ENCODE data around the gene CARD11.

- TF ChIP-seq, protein P1, sequence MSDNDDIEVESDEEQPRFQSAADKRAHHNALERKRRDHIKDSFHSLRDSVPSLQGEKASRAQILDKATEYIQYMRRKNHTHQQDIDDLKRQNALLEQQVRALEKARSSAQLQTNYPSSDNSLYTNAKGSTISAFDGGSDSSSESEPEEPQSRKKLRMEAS (IDR thresholded peaks at IDR 0.05) = no peak
- TF ChIP-seq POLR2A (IDR thresholded peaks at IDR 0.05; ENCODE audit: borderline replicate concordance, extremely low read depth, insufficient read depth, insufficient read length) (no peak), POLR2AphosphoS5 (IDR thresholded peaks at IDR 0.05; ENCODE audit: low read depth, low read length) (no peak), ZNF274 (IDR thresholded peaks at IDR 0.05; ENCODE audit: low read depth, low read length) (no peak), EZH2 (IDR thresholded peaks at IDR 0.05) (no peak), RAD21 (IDR thresholded peaks at IDR 0.05; ENCODE audit: low read depth) (no peak), CTCF (IDR thresholded peaks at IDR 0.05 in 2 of 3, conservative IDR thresholded peaks at IDR 0.05 in 1 of 3; ENCODE audit: borderline replicate concordance in 1 of 3, insufficient read depth in 1 of 3, low read depth in 2 of 3, low read length in 2 of 3) (no peak), REST (IDR thresholded peaks at IDR 0.05; ENCODE audit: low read depth) (no peak)
Measured at GRCh38 chr7:2859952-2860351, 183.7 kb downstream of the CARD11 start.
